CD4-positive, alpha-beta T cell treated with Interleukin-15 for 4 hours (primary cell): ENCODE measurements around the gene FN3K.
"Not testable (repeated sequence)": the region's sequence is repeated elsewhere in the genome, so short reads cannot be mapped to it uniquely, and the experiment has no call there.

Experiments
- DNase-seq: peaks from one replicate; pipeline ENCODE4 v3.0.0-alpha.2; 2020; ENCODE audit warnings: low spot score

FN3K gene

GRCh38 chr17:82775001-82775823 is 39.8 kb downstream of the FN3K start:
- DNase-seq: peak; percentile 20

- DNase-seq: peak; percentile 6
These were observed 41.0 kb downstream of the FN3K start for GRCh38 chr17:82776454-82776853.

- DNase-seq: not testable (repeated sequence)
These were observed 42.5 kb downstream of the FN3K start for GRCh38 chr17:82777778-82778375.

DNA sequence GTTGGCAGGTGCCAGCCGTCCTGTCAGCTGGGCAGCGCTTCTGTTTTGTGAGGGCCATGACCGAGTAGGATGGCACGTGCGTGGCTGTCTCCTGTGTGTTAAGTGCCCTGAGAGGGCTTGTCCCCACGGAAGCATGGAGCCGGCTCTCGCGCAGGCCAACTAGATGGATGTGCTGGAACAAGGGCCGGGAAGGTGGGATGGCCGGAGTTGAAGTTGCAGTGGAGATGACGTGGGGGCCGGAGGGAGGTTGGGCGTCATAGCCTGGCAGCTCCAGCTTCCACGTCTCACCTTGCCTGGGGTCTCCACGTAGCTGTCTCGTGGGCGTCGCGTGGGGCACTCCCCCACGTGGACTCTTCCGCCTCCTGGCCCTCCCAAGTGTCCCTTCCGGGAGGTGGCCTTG is 44.1 kb downstream of the FN3K start:
- DNase-seq: no peak

GRCh38 chr17:82780195-82780594 is 44.8 kb downstream of the FN3K start:
- no peak for DNase-seq

DNA sequence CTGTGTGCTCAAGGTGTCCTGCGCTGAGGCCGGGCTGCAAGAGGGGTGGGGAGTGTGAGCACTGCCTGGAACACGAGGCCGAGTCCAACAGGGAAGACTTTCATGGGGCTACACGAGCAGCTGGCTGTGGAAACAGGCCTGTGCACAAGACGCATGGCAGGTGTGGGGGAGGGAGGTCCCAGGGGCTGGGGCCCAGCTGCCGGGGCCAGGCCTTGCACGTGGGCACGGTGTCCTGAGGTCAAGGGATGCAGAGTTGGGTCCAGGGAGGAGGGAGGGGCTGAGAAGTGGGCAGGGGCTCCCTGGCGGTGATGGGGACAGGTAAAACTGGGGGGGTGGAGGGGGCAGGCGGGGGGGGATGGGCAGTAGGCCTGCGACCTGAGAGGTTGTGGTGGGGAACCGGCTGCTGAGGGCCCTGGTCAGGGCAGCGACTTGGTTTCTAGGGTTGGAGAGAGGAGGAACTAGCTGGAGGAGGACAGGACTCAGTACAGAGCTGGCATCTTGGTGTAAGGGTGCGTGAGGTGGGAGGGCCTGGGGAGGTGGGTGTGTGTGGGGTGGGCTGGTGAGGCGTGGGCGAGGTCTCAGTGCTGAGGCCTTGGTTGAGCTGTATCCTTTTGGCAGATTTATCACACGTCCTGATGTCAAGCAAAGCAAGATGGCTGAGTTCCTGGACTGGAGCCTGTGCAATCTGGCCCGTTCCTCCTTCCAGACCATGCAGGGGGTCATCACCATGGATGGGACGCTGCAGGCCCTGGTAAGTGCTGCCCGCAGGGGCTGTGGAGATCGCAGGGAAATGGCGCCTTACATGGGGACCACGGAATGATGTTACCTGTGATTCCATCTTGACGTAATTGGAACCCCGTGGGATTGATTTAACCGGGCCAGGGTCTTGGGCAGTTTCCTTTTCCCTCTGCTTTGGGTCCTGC is 45.8 kb downstream of the FN3K start:
- no peak for DNase-seq

DNA sequence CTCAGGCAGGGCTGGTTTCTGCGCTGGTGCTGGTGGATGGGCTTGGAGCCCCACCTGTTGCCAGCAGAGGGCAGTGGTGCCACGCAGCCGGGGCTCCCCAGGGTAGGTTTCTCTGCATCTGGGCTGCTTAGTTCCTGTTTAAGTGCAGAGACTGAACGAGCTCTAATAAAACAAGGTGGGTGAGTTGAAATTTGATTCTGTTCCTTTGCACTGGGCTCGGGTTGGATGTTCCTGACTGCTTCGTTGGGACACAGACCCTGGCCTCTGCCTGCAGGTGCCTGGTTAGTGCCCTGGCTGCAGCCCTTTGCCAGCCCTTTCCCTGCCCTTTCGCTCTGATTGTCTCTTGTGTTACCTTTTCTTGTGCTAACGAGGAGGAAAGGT is 46.5 kb downstream of the FN3K start:
- peak; percentile 85 for DNase-seq

DNA sequence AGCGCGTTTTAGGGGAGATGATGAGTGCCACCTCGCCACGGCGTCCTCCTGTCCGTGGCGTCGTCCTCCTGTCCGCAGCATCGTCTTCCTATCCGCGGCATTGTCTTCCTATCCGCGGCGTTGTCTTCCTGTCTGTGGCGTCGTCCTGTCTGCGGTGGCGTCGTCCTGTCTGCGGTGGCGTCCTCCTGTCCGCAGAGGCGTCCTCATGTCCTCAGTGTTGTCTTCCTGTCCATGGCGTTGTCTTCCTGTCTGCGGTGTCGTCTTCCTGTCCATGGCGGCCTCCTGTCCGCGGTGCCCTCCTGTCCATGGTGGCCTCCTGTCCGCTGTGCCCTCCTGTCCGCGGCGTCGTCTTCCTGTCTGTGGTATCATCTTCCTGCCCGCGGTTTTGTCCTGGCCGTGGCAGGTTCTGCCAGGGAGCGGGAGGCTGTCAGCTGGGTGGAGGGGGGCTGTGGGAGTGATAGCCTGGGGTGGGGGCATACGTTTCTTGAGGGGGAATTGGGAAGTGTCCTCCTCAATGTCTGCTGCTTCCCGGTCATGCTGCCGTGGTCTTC is 47.3 kb downstream of the FN3K start:
- no peak for DNase-seq

DNA sequence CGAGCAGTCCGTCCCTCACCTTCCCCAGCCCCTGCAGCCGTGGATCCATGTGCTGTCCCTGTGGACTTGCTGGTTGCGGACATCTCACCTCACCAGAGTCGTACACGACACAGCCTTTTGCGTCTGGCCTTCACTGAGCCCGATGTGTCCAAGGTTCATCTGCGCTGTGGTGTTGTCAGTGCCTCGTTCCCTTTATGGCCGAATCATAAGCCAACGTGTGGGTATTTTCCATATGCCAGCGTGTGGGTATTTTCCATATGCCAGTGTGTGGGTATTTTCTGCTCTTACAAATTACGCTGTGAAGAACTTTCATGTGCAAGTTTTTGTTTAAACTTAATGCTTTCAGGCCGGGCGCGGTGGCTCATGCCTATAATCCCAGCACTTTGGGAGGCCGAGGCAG is 48.1 kb downstream of the FN3K start:
- no peak for DNase-seq

- not testable (repeated sequence) for DNase-seq
These were observed 50.2 kb downstream of the FN3K start for GRCh38 chr17:82785581-82785980.

DNA sequence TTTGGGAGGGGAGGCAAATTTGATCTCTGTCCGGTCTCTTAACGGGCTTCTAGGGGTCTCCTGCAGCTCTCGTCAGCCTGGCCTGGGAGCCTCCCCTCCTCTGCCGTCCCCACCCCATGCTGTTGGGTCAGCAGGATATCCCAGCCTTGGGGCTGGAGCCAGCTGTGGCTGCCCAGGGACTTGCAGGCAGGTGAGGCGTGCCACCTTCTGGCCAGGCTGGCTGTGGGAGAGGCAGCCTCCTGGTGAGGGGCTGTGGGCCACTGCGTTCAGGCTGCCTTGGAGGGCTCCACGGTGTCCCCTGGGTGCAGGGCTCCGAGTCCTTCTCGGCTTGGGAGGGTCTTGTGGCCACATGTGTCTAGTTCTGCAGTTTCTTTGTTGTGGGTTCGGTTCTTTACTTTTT is 51.0 kb downstream of the FN3K start:
- no peak for DNase-seq

- DNase-seq: no peak
These were observed 51.9 kb downstream of the FN3K start for GRCh38 chr17:82787081-82787848.

GRCh38 chr17:82788206-82789001 is 53.0 kb downstream of the FN3K start:
- DNase-seq: no peak

GRCh38 chr17:82789051-82789592 is 53.7 kb downstream of the FN3K start:
- DNase-seq: no peak

- no peak for DNase-seq
These were observed 54.4 kb downstream of the FN3K start for GRCh38 chr17:82789806-82790205.

DNA sequence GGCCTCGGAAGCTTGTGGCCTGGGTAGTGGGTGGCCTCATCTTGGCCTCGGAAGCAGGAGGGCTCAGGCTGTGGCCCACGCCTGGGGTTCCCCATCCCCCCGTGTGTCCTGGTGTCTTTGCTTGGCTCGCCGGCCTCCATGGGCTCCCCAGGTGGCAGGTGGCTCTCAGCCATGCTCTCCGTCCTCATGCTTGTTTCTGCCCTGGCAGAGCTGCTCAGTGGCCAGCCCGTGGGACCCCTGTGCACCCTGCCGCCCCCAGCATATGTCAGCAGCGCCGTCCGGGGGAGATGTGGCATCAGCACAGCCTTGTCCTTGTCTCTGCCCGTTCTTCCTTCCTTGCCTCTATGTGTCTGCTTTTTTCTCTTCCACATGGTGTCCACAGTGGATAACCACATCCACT is 55.0 kb downstream of the FN3K start:
- no peak for DNase-seq

DNA sequence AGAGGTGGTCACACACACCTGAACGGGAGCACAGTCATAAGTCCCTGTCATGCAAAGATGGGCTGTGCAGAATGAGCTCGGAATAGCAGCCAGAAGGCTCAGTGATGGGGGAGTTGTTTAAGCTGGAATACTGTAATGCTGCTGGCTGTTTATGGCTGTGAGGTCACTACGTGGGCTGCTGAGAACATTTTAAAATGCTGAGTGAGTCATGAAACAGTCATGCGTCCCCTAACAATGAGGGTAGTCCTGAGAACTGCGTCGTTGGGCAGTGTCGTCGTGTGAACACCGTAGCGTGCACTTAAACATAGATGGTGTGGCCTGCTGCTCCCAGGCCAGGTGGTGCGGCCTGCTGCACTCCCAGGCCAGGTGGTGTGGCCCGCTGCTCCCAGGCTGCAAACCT is 56.1 kb downstream of the FN3K start:
- no peak for DNase-seq

GRCh38 chr17:82793974-82794630 is 58.7 kb downstream of the FN3K start:
- DNase-seq: no peak

DNA sequence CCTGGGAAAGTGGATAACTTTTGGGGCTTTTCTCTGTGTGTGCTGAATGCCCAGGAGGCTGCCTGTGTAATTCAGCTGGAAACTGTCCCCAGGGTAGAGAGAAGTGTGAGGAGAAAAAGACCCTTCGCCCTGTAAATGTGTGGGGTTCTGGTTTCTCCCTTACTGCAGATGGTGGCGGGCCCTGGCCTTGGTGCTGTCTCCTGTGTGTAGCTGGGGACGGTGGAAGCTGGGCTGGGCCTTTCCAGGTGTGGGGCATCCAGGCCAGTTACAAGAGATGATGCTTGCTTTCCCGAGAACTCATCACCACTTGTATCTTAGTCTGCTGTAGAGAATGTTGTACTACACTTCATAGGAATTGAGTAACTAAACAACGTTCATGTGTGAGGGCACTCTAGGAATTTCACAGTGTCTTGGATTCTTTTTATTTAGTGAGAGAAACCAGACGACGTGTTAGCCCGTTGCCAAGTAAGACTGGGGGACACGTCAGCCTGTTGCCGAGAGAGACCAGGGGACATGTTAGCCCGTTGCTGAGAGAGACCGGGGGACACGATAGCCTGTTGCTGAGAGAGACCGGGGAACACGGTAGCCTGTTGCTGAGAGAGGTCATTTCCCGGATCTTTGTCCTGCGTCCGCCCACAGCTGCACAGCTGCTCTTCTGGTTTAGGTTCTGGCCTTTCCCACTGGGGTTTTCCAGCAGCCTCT is 59.5 kb downstream of the FN3K start:
- no peak for DNase-seq
